Measurements from ENCODE around the gene ARMH1.
"Not testable (repeated sequence)": the region's sequence is repeated elsewhere in the genome, so short reads cannot be mapped to it uniquely, and the experiment has no call there.

ARMH1 gene

GRCh38 chr1:44644806-44645205, 29.7 kb upstream of the ARMH1 start:
- DNase-seq (ENCODE audit: low read depth, low spot score), result no peak

DNA sequence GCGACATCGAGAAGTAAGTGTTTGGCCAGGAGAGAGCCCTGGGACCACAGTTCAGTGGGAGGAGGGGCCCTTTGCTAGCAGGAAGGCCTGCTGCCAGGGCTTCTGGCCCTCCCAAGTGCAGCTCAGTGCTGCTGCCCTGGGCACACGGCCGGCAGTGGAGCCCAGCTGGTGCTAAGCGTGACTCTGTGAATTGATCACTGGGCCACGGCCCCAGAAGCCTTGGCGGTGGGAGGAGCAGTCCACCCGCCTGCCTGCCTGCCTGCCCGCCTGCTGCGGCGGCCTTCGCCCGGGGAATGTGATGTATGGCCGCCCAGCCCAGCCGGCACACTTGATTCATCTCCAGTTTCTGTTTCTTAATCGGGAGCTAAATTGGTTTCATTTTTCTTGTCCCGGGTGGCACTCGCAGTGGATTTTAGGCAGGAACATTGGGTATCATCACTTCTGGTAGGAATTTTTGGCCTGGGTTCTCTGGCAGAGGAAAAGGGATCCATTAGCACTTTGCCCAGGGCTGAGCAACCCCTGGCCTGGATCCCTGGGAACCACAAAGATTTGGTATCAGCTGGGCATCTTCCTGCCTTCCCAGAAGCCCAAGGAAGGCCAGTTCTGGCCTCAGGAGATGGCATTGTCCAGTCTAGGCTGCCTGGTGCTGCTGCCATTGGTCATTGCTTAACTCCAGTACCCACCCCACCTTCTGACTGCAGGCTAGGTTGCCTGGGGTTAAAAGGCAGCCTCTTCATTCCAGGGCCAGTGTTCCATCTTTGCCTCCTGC, 28.9 kb upstream of the ARMH1 start:
- DNase-seq (ENCODE audit: low read depth, low spot score), result no peak

- DNase-seq (ENCODE audit: low read depth, low spot score), result no peak
Observed at GRCh38 chr1:44646261-44647110, 28.0 kb upstream of the ARMH1 start.

DNA sequence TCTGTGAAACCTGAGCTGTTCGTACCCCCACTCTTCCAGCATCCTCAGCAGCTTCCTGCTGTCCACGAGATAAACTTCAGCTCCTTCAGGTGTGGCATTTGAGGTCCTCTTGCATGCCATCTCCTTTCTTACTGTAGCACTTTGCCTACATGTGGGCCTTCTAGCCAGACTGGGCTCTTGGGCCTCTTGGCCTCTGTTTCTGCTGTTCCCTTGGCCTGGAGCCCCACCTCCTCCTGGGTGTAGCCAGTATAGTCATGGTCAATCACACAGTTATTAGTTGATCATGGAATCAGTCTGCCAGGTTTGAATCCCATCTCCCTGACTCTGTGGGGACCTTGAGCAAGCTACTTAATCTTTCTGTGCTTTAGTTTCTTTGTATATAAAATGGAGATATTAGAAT, 26.6 kb upstream of the ARMH1 start:
- DNase-seq (ENCODE audit: low read depth, low spot score), result no peak

GRCh38 chr1:44648529-44649250, 25.8 kb upstream of the ARMH1 start:
- no peak for DNase-seq (ENCODE audit: low read depth, low spot score)

DNA sequence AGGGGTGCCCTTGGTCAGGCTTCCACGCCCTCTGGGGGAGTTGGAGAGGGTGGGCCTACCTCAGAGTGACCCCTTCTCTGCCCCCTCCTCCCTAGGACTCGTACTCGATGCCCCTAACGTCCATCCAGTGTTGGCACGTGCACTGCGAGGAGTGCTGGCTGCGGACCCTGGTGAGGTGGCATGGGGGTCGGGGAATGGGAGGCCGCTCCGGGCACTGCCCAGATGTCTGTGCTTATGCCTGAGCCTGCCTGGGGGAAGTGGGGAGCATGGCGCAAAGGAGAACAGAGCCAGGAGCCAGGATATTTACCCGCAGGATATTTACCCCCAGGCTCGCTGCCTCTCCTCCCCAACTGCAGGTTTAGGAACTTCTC, 24.7 kb upstream of the ARMH1 start:
- no peak for DNase-seq (ENCODE audit: low read depth, low spot score)

DNA sequence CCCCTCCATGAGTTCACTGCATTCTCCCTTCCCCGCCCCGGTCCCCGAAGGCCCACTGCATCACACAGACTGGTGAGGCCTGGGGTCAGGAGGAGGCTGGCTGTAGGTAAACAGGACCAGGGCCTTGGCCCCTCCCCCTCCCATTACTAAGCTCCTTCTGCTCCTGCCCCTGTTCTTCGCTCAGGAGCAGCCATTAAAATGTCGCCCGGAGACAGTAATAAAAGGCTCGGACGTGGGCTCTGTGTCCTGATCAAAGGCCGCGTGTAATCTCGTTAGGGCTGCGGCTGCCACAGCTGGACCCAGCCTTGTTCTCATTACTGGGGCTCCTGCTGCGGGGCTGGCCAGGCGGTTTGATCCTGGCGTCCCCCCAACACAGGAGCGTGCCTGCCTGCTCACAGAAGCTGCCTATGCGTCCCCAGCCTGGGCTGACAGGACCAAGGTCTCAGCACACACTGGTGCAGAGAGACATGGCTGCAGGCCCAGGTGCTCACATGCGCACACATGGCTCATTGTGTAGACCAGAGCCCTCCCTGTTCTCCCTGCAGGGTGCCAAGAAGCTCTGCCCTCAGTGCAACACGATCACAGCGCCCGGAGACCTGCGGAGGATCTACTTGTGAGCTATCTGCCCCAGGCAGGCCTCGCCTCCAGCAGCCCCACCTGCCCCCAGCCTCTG, 24.2 kb upstream of the ARMH1 start:
- DNase-seq (ENCODE audit: low read depth, low spot score), result no peak

GRCh38 chr1:44651069-44651468, 23.4 kb upstream of the ARMH1 start:
- no peak for DNase-seq (ENCODE audit: low read depth, low spot score)

- no peak for DNase-seq (ENCODE audit: low read depth, low spot score)
Observed at GRCh38 chr1:44652445-44653106, 21.9 kb upstream of the ARMH1 start.

DNA sequence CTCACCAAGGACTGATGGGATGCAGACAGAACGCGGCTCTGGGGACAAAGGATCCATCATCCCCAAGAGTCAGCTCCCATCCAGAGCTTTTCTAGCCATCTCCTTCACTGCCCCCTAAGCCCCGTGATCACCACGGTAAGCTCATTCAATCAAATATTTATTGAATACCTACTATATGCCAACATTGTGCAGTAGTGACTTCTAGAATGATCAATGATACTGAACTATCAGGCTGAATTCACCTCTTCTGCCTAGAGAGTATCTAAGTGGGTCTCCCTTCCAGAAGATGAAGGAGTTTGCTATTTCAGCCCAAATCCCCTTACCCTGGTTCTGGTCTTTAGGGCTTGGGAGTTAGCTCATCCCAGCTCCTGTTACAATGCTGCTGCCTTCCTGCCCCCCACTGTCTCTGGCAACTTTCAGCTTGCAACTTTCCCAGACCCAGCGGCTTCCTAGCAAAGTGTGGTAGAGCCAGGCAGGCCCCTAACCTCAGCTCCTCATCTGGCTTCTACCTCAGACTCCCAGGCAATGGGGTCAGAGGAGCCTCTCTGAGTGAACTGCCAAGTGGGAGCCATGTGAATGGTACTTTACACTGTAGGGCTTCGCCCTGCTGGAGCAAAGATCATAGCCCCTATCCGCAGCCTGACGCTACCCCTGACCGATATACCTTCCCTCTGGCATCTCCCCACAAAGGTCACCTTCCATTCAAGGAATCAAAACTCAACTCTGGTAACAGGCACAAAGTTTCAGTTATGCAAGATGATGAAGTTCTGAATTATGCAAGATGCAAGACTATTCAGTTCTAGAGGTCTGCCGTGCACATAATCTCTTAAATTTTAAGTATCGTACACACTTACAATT, 21.2 kb upstream of the ARMH1 start:
- DNase-seq (ENCODE audit: low read depth, low spot score), result no peak

GRCh38 chr1:44654621-44655187, 19.8 kb upstream of the ARMH1 start:
- DNase-seq (ENCODE audit: low read depth, low spot score), result no peak

- DNase-seq (ENCODE audit: low read depth, low spot score), result no peak
Observed at GRCh38 chr1:44655609-44656008, 18.9 kb upstream of the ARMH1 start.

- no peak for DNase-seq (ENCODE audit: low read depth, low spot score)
Observed at GRCh38 chr1:44659566-44659965, 14.9 kb upstream of the ARMH1 start.

DNA sequence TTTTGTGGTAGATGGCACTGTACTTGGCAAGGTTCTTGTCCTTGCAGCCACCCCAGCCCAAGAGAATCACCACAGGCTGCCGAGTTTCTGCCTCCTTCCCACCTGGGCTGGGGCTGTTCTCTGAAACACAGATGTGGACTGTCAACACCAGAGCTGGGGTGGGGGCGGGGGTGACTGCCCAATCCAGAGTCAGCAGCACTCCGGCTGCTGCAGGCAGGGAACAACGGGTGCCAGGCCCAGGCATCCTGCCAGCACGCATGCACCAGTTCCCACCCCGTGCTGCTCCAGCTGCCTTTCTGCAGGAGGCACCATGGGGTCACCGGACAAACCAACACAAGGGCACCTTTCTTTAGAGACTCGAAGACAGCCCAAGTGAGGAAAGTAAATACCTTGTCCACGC, 14.3 kb upstream of the ARMH1 start:
- no peak for DNase-seq (ENCODE audit: low read depth, low spot score)

DNA sequence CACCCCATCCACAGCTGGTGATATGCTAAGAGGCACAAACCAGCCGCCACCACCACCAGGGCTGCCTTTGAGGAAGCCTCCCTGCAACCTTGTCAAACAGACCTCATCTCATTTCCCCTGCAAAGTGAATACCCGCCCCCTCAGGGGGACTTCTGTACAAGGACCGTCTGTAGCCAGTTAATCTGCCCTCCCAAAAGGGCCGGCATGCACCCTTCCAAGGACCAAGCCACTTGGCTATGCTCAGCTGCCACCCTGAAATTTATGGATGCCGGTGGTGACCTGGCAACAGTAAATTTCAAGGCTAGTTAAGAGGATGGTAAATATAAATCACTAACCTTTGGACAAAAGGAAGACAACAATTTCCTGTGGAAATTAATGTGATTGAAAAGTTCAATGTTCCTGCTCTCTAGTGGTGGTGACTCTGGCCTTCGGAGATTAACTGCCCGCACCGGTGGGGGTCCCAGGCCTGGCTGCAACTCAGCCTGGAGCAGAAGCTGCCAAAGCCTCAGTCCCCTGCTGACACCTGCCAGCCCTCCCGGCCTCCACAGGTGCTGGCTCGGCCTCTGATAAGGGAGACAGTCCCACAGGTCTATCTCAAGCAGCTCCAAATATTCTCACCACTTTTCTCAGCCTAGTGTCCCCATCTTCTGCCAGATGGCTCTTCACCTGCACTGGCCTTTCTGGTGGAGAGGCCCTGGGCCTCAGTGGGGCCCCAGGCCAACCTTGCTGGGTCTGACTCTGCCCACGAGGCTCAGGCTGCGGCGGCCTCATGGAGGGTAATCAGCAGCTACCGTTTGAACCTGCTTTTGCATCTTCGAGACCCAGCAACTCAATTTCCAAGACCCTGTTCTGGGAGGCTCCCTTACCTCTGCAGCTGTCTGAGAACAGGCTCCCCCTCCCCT, 12.5 kb upstream of the ARMH1 start:
- no peak for DNase-seq (ENCODE audit: low read depth, low spot score)

- DNase-seq (ENCODE audit: low read depth, low spot score), result no peak
Observed at GRCh38 chr1:44662683-44663030, 11.9 kb upstream of the ARMH1 start.

- DNase-seq (ENCODE audit: low read depth, low spot score), result no peak
Observed at GRCh38 chr1:44663417-44663816, 11.1 kb upstream of the ARMH1 start.

GRCh38 chr1:44664730-44665370, 9.7 kb upstream of the ARMH1 start:
- no peak for DNase-seq (ENCODE audit: low read depth, low spot score)

GRCh38 chr1:44666719-44667118, 7.8 kb upstream of the ARMH1 start:
- DNase-seq (ENCODE audit: low read depth, low spot score), result not testable (repeated sequence)
